HG03521 (cell line): ENCODE measurements around the gene KIFC1.

Source experiments
- ATAC-seq: cut with Tn5 transposase; IDR thresholded peaks from one replicate; pipeline ENCODE4 v1.9.1; 2021; ENCODE audit warnings: mild to moderate bottlenecking, moderate library complexity; ENCODE audit not compliant: unreplicated experiment

KIFC1 gene

GRCh38 chr6:33410050-33410710, 18.6 kb downstream of the KIFC1 start:
- ATAC-seq = peak; percentile 78

GRCh38 chr6:33410711-33411631, 19.3 kb downstream of the KIFC1 start, which contains the start of gene PHF1:
Gene PHF1 (plus strand): TSS chr6:33411014. CDS start chr6:33412264, 1,250 bp downstream.
- ATAC-seq = peak; percentile 28

GRCh38 chr6:33411632-33412005, 20.0 kb downstream of the KIFC1 start:
- ATAC-seq = no peak

- ATAC-seq = no peak
Observed at GRCh38 chr6:33412140-33413009, 20.8 kb downstream of the KIFC1 start.

- ATAC-seq = no peak
Observed at GRCh38 chr6:33413241-33414120, 21.9 kb downstream of the KIFC1 start.

- no peak for ATAC-seq
Observed at GRCh38 chr6:33414592-33415271, 23.1 kb downstream of the KIFC1 start.

- no peak for ATAC-seq
Observed at GRCh38 chr6:33415831-33416230, 24.2 kb downstream of the KIFC1 start.

- ATAC-seq = no peak
Observed at GRCh38 chr6:33416386-33417127, 24.9 kb downstream of the KIFC1 start.

- ATAC-seq = no peak
Observed at GRCh38 chr6:33417128-33417902, 25.7 kb downstream of the KIFC1 start.

- ATAC-seq = peak; percentile 83
Observed at GRCh38 chr6:33417903-33418689, 26.5 kb downstream of the KIFC1 start, which contains the start of gene CUTA. Gene CUTA (minus strand): TSS chr6:33418107. CDS start chr6:33418000, 107 bp downstream.

- ATAC-seq = no peak
Observed at GRCh38 chr6:33418690-33419291, 27.2 kb downstream of the KIFC1 start.

GRCh38 chr6:33419580-33420490, 28.2 kb downstream of the KIFC1 start, which contains the start of gene SYNGAP1:
Gene SYNGAP1 (plus strand): TSS chr6:33420065. CDS start chr6:33420265, 200 bp downstream.
- ATAC-seq = no peak

- no peak for ATAC-seq
Observed at GRCh38 chr6:33420491-33421343, 29.1 kb downstream of the KIFC1 start.

GRCh38 chr6:33421344-33421643, 29.7 kb downstream of the KIFC1 start:
- ATAC-seq = no peak

- no peak for ATAC-seq
Observed at GRCh38 chr6:33423777-33424176, 32.2 kb downstream of the KIFC1 start.
